ENCODE results near the gene SPAG6. TPM values are rescaled to one million over a fixed set of nuclear protein-coding genes. Genes with fewer than 3 reads are reported as not detected.

The SPAG6 gene
- polyA plus RNA-seq, 3 donors = 0.11 to 0.13 TPM; not detected in 1

GRCh38 chr10:22346096-22346661, 883 bp downstream of the SPAG6 start:
- Histone ChIP-seq H3K4me2 (replicated peaks; ENCODE audit: extremely low read depth, low read length, poor library complexity, severe bottlenecking) (peak overlapping the region; percentile 78), H2AFZ (ENCODE audit: insufficient read depth, low read depth, low read length, poor library complexity, severe bottlenecking) (peak overlapping the region; percentile 80), H3K27me3 (ENCODE audit: control insufficient read depth in 2 of 2, insufficient read depth in 2 of 2, low read length in 2 of 2) (peaks cover 62 to 83% of the 10 kb centered on the region in 2 donors), H3K9me3 (replicated peaks in 1 of 2; ENCODE audit: control insufficient read depth in 1 of 2, insufficient read depth in 1 of 2, low read length in 2 of 2) (peaks cover 4 to 32% of the 10 kb centered on the region in 2 donors), H3K79me2 (ENCODE audit: insufficient read depth, low read length) (no peaks in the 10 kb centered on the region), H3K4me1 (ENCODE audit: control insufficient read depth in 1 of 2, insufficient read depth in 2 of 2, low read length in 2 of 2) (peaks cover 16 to 18% of the 10 kb centered on the region in 2 donors), H3K27ac (ENCODE audit: low read depth in 1 of 2, low read length in 2 of 2) (no peak overlapping the region), H3K9ac (ENCODE audit: insufficient read depth, low read length, poor library complexity, severe bottlenecking) (no peak overlapping the region), H3K4me3 (replicated peaks in 1 of 3; ENCODE audit: low read depth in 2 of 3, low read length in 3 of 3) (peak overlapping the region in 1 of 3 experiments; percentile 69), H4K20me1 (ENCODE audit: insufficient read depth, low read length) (no peaks in the 10 kb centered on the region), H3K36me3 (replicated peaks in 1 of 2; ENCODE audit: control insufficient read depth in 1 of 2, insufficient read depth in 2 of 2, low read length in 2 of 2) (no peaks in the 10 kb centered on the region)
- peaks cover 4 to 28% (median 21%) of the 10 kb centered on the region in 7 donors for H3K9me3 Mint-ChIP-seq
- H3K27me3 Mint-ChIP-seq (ENCODE audit: low read depth in 3 of 3) = peaks cover 66 to 73% (median 73%) of the 10 kb centered on the region in 3 donors
- intact Hi-C loops (cut with micrococcal nuclease) = loop anchor here (10.0 kb wide), 3 partner anchors 89 to 831 kb away; partner anchors contain the start of gene DNAJC1 (in 1 of the 2)
- 80% methylated on average over 1 of the region's 8 CpGs for WGBS (ENCODE audit: insufficient coverage)
- H3K36me3 Mint-ChIP-seq = peaks cover 0 to 21% of the 10 kb centered on the region in 2 donors
- H3K4me1 Mint-ChIP-seq = peaks cover 23% of the 10 kb centered on the region
- TF ChIP-seq CTCF (IDR thresholded peaks at IDR 0.05) = no peak
- DNase-seq = no peak
- H3K27ac Mint-ChIP-seq = peak overlapping the region in 5 of 7 donors; percentile 0 to 77 (median 73)
- H3K4me3 Mint-ChIP-seq = peak overlapping the region; percentile 69 to 87

GRCh38 chr10:22349755-22350154, 4.5 kb downstream of the SPAG6 start:
- Histone ChIP-seq H3K9ac (ENCODE audit: insufficient read depth, low read length, poor library complexity, severe bottlenecking) (no peak overlapping the region), H3K79me2 (ENCODE audit: insufficient read depth, low read length) (no peaks in the 10 kb centered on the region), H3K4me1 (ENCODE audit: control insufficient read depth in 1 of 2, insufficient read depth in 2 of 2, low read length in 2 of 2) (peaks cover 10 to 12% of the 10 kb centered on the region in 2 donors), H3K4me3 (replicated peaks in 1 of 3; ENCODE audit: low read depth in 2 of 3, low read length in 3 of 3) (no peak overlapping the region), H3K9me3 (replicated peaks in 1 of 2; ENCODE audit: control insufficient read depth in 1 of 2, insufficient read depth in 1 of 2, low read length in 2 of 2) (peaks cover 3 to 12% of the 10 kb centered on the region in 2 donors), H3K36me3 (replicated peaks in 1 of 2; ENCODE audit: control insufficient read depth in 1 of 2, insufficient read depth in 2 of 2, low read length in 2 of 2) (no peaks in the 10 kb centered on the region), H4K20me1 (ENCODE audit: insufficient read depth, low read length) (no peaks in the 10 kb centered on the region), H3K27me3 (ENCODE audit: control insufficient read depth in 2 of 2, insufficient read depth in 2 of 2, low read length in 2 of 2) (peaks cover 26 to 47% of the 10 kb centered on the region in 2 donors), H3K4me2 (replicated peaks; ENCODE audit: extremely low read depth, low read length, poor library complexity, severe bottlenecking) (no peak overlapping the region), H2AFZ (ENCODE audit: insufficient read depth, low read depth, low read length, poor library complexity, severe bottlenecking) (no peak overlapping the region), H3K27ac (ENCODE audit: low read depth in 1 of 2, low read length in 2 of 2) (no peak overlapping the region)
- Mint-ChIP-seq H3K9me3 (peaks cover 4 to 17% (median 14%) of the 10 kb centered on the region in 7 donors), H3K27me3 (ENCODE audit: low read depth in 3 of 3) (peaks cover 35 to 43% (median 37%) of the 10 kb centered on the region in 3 donors), H3K27ac (no peak overlapping the region), H3K4me1 (peaks cover 8% of the 10 kb centered on the region), H3K36me3 (peaks cover 0 to 11% of the 10 kb centered on the region in 2 donors), H3K4me3 (no peak overlapping the region)
- no peak for DNase-seq
- WGBS (ENCODE audit: insufficient coverage) = no CpG with 5 or more reads among the region's 1 CpG
- intact Hi-C loops (cut with micrococcal nuclease) = loop anchor here (10.0 kb wide), 3 partner anchors 85 to 835 kb away; partner anchors contain the start of gene DNAJC1 (in 1 of the 2)
- TF ChIP-seq CTCF (IDR thresholded peaks at IDR 0.05) = no peak

Measured in CD14-positive monocyte (primary cell).